Activated CD8-positive, alpha-beta T cell treated with anti-CD3 and anti-CD28 coated beads for 36 hours (primary cell): ENCODE results near the gene ZNF653. TPM values are rescaled to one million over a fixed set of nuclear protein-coding genes. Genes with fewer than 3 reads are reported as not detected.
A peak's percentile ranks its signal among the peaks of the same experiment; 100 is the strongest.

Source experiments
- ATAC-seq: fragments of 200-7000 bp; cut with Tn5 transposase; one replicate; pipeline ENCODE4 v1.10.0; 2021; ENCODE audit warnings: mild to moderate bottlenecking, moderate library complexity
- CTCF ChIA-PET: fragments of 350-600 bp; sonication (Branson Sonifier 250); formaldehyde crosslinking; loops from one replicate; lab custom pipeline; 2021; ENCODE audit warnings: antibody characterized with exemption; lab: Charles Lee
- POLR2A ChIA-PET: fragments of 350-600 bp; sonication (Branson Sonifier 250); formaldehyde crosslinking; loops from one replicate; lab custom pipeline; 2021; ENCODE audit warnings: antibody characterized with exemption; lab: Charles Lee
- DNase-seq: peaks from one replicate; pipeline ENCODE4 v3.0.0-alpha.2; 2020
- H3K27ac Mint-ChIP-seq: one replicate; pipeline ENCODE4 v1.8.0; 2021; ENCODE audit warnings: mild to moderate bottlenecking, mixed read lengths
- H3K27me3 Mint-ChIP-seq: one replicate; pipeline ENCODE4 v1.8.0; 2021; ENCODE audit warnings: mixed read lengths
- H3K36me3 Mint-ChIP-seq: one replicate; pipeline ENCODE4 v1.8.0; 2021; ENCODE audit warnings: low read depth, mixed read lengths
- H3K4me1 Mint-ChIP-seq: one replicate; pipeline ENCODE4 v1.8.0; 2021; ENCODE audit warnings: low read depth, mixed read lengths
- H3K4me3 Mint-ChIP-seq: one replicate; pipeline ENCODE4 v1.8.0; 2021; ENCODE audit warnings: mild to moderate bottlenecking, moderate library complexity, mixed read lengths
- H3K9me3 Mint-ChIP-seq: one replicate; pipeline ENCODE4 v1.8.0; 2021; ENCODE audit warnings: mixed read lengths
- CTCF ChIP-seq: fragments of 200-600 bp; IDR thresholded peaks from one replicate; pipeline ENCODE4 v1.8.0; 2022; ENCODE audit warnings: antibody characterized with exemption, mild to moderate bottlenecking
- intact Hi-C: fragments of 100-400 bp; cut with micrococcal nuclease; formaldehyde crosslinking; loops from one replicate; pipeline ENCODE4 v1.10.0; 2022
- total RNA-seq, 2 experiments: library from RNA; stranded (reverse); gene quantifications; one replicate each; pipeline ENCODE4 v1.2.3, GENCODE V29; 2021

Gene ZNF653
- total RNA-seq = 10 to 100 TPM; 11.1 to 14.7 TPM

DNA sequence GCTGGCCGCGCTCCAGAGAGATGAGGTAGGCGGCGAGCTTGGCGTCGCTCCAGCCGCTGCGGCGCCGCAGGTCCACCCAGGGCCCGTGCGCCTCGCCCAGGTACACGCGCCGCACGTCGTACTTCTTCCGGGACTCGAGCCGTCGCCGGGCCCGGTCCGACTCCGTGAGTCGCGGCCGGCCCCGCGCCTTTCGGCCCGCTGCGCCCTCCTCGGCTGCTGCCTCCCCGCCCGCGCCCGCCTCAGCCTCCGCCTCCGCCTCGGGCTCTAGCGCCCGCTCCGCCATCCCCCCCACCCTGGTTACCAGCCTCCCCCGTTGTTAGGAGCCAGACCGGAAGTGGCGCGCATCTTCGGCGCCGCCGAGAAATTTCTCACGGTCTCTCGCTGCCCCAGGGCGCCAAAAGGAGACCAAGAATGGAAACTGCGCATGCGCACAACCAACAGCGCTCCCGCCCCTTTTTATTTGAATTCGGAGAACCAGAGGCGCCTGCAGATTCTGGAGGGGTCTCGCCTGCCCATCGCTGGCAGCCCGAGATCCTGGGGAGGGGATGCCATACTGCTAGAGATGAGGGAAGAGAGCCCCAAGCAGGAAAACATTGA is at the start of gene ZNF653:
ZNF653 (minus strand) TSS at position 336 of the 597 bp plus-strand sequence; CDS start at position 283, 53 bp downstream.
- ATAC-seq (peak; percentile 68), DNase-seq (peak; percentile 96)
- peaks cover 17% of the 10 kb centered on the region for H3K36me3 Mint-ChIP-seq
- H3K9me3 Mint-ChIP-seq = no peaks in the 10 kb centered on the region
- TF ChIP-seq CTCF = no peak
- peak within 1 kb of the TSS; percentile 91 for H3K27ac Mint-ChIP-seq
- CTCF ChIA-PET = no interaction called here
- peaks cover 12% of the 10 kb centered on the region for H3K4me1 Mint-ChIP-seq
- peak within 1 kb of the TSS; percentile 86 for H3K4me3 Mint-ChIP-seq
- intact Hi-C loops = no loop called here
- POLR2A ChIA-PET = interaction anchor here (0.6 to 1.8 kb wide), 3 partner anchors 23 to 239 kb away, joined by 3 to 8 read pairs (median 4); partner anchors contain the start of gene ECSIT
- no peaks in the 10 kb centered on the region for H3K27me3 Mint-ChIP-seq

GRCh38 chr19:11555246-11555645 is 49.6 kb upstream of the ZNF653 start:
- POLR2A ChIA-PET = no interaction called here

GRCh38 chr19:11554160-11554559 is 48.5 kb upstream of the ZNF653 start:
- intact Hi-C loops = no loop called here
- TF ChIP-seq CTCF = no peak
- peak; percentile 47 for DNase-seq
- CTCF ChIA-PET = interaction anchor here (1.2 to 1.7 kb wide), 2 partner anchors 9 to 18 kb away, joined by 3 to 6 read pairs; no protein-coding TSS in a partner anchor
- H3K27ac Mint-ChIP-seq = peak overlapping the region; percentile 28
- H3K36me3 Mint-ChIP-seq = peaks cover 22% of the 10 kb centered on the region
- H3K4me1 Mint-ChIP-seq = peaks cover 30% of the 10 kb centered on the region
- H3K9me3 Mint-ChIP-seq = no peaks in the 10 kb centered on the region
- POLR2A ChIA-PET = no interaction called here
- no peaks in the 10 kb centered on the region for H3K27me3 Mint-ChIP-seq
- no peak for ATAC-seq
- no peak overlapping the region for H3K4me3 Mint-ChIP-seq

More at GRCh38 chr19:11555246-11555645, 49.6 kb upstream of the ZNF653 start:
- peaks cover 22% of the 10 kb centered on the region for H3K36me3 Mint-ChIP-seq
- DNase-seq = no peak
- intact Hi-C loops = no loop called here
- H3K27me3 Mint-ChIP-seq = no peaks in the 10 kb centered on the region
- ATAC-seq = no peak
- H3K27ac Mint-ChIP-seq = peak overlapping the region; percentile 11
- TF ChIP-seq CTCF = no peak
- no peak overlapping the region for H3K4me3 Mint-ChIP-seq
- CTCF ChIA-PET = interaction anchor here (1.7 kb wide), 1 partner anchor 19 kb away, joined by 6 read pairs; no protein-coding TSS in a partner anchor
- H3K9me3 Mint-ChIP-seq = no peaks in the 10 kb centered on the region
- peaks cover 34% of the 10 kb centered on the region for H3K4me1 Mint-ChIP-seq

- DNase-seq = no peak
- H3K36me3 Mint-ChIP-seq = peaks cover 19% of the 10 kb centered on the region
- no peak for ATAC-seq
- no peaks in the 10 kb centered on the region for H3K9me3 Mint-ChIP-seq
- no peak overlapping the region for H3K4me3 Mint-ChIP-seq
- H3K4me1 Mint-ChIP-seq = peaks cover 26% of the 10 kb centered on the region
- intact Hi-C loops = no loop called here
- no peak for TF ChIP-seq CTCF
- ChIA-PET POLR2A (interaction anchor here (0.7 kb wide), 1 partner anchor 270 kb away, joined by 4 read pairs; no protein-coding TSS in a partner anchor), CTCF (interaction anchor here (1.5 kb wide), 1 partner anchor 17 kb away, joined by 7 read pairs; no protein-coding TSS in a partner anchor)
- no peak overlapping the region for H3K27ac Mint-ChIP-seq
- H3K27me3 Mint-ChIP-seq = no peaks in the 10 kb centered on the region
Observed at GRCh38 chr19:11552666-11553372, 47.2 kb upstream of the ZNF653 start.
